Stimulated activated CD8-positive, alpha-beta memory T cell treated with anti-CD3 and anti-CD28 coated beads, Interleukin-7, amount 100 ng/mL, for 4 hours (primary cell): ENCODE results near the gene PTGER2.
A peak's percentile ranks its signal among the peaks of the same experiment; 100 is the strongest.

ENCODE experiments used
- DNase-seq, 2 donors: peaks; one replicate each; pipeline ENCODE4 v3.0.0-alpha.2; 2020; ENCODE audit warnings: low read depth in 2 of 2

PTGER2 gene

GRCh38 chr14:52338051-52338681 lies 24.1 kb downstream of the PTGER2 start:
- no peak for DNase-seq

- no peak for DNase-seq
Measured at GRCh38 chr14:52339262-52339661, 25.1 kb downstream of the PTGER2 start.

GRCh38 chr14:52342849-52343596 lies 28.9 kb downstream of the PTGER2 start:
- no peak for DNase-seq

DNA sequence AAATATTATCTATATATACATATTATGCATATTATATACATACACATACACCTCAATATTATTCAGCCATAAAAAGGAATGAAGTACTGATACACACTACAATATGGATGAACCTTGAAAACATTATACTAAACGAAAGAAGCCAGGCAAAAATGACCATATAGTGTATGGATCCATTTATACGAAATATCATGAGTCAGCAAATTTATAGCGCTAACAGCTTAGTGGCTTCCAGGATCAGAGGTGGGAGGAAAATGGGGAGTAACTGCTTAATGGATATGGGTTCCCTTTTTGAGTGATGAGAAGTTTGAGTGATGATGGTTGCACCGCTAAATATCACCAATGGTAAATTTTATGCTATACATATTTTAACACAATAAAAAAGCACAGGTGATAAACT lies 32.7 kb downstream of the PTGER2 start:
- no peak for DNase-seq

DNA sequence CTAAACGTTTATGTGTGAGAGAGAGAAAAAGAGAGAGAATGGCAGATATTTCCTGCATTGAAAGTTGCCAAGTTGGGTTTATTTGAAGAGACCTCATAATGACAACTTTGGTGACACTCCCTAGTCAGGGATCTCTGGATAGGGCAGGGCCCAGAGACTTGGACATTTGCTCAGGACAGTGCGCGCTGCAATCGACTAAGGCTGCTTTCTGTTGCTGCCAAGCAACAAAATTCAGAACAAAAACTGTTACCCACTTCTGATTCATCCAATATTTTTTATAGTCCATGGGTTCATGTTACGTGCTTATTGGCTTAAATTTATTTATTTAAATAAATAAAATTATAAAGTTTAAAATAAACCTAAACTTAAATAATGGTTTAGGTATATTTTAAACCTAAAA lies 34.2 kb downstream of the PTGER2 start:
- DNase-seq = no peak

DNA sequence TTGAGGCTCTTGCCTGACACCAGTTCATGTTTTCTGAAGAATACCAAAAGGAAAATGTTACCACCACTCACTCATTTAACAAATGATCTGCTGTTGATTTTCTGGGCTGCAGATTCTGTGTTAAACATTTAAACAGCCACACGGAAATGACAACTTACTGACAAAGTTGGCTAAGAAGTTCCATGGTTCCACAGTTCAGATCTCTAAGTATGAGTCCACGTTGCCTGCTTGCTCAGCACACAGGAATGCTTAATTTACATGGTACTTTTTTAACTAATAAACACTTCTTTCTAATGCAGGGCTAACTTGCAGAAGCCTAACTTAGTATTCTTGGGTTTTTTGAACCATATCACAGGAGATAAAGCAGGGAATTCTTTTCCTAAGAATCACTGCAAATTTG lies 34.7 kb downstream of the PTGER2 start:
- no peak for DNase-seq

GRCh38 chr14:52349731-52350130 lies 35.6 kb downstream of the PTGER2 start:
- no peak for DNase-seq

- DNase-seq = no peak
Measured at GRCh38 chr14:52350445-52350844, 36.3 kb downstream of the PTGER2 start.

DNA sequence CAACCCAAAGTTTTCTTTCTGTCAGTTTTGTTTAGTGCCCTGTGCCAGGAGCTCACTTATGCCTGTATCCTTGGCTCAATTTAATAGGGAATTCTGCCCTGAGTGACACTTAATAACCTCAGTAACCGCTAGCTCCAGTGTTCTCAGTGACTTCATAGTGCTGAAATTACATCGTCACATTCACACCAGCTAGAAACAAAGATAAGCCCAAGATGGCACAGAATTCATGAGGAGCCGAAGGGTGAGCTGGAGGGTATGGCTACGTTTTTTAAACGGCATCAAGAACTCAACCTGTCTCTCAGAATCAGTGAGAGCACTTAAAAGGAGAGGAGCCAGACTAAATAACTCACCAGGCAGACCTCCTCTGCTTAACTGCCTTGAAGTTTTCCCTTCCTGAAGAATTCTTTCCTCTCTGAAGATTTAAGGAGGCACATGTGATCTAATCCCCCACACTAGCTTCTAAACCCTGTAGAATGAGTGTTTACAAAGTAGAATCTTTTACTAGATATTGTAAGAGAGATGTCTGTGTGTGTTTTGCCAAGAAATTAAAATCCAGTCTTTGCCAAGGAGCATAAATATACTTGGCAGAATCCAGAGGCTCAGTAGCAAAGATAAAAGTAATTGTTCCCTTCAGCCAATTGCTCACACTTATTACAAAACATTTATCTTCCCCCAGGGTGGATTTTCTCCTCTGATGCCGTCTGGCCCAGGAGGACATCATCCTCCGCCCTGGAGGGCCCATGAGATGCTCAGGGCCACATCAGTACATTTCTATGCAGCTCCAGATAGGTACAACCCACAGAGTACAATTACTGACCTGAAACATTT lies 37.3 kb downstream of the PTGER2 start:
- DNase-seq = no peak

DNA sequence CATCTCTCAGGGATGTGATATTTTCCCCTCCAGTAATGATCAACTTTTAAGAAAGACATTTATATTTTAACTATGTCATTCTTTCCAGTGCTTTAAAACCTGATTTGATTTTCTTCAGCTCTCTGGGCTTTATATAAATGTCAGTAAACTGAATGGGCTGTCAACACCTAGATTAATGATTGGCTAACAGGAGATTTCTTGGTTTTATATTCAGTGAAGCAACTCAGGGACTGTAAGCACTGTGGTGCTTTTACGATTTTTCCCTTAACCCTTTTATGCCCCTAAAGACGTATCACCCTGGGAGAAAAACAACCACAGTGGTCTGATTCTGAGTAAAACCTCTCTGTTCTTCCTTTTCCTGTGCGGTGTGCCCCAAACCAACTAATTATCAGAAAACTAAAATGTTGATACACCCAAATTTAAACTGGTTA lies 38.0 kb downstream of the PTGER2 start:
- DNase-seq = peak in 1 of 2 donors; percentile 20

- DNase-seq = no peak
Measured at GRCh38 chr14:52352569-52352968, 38.5 kb downstream of the PTGER2 start.

DNA sequence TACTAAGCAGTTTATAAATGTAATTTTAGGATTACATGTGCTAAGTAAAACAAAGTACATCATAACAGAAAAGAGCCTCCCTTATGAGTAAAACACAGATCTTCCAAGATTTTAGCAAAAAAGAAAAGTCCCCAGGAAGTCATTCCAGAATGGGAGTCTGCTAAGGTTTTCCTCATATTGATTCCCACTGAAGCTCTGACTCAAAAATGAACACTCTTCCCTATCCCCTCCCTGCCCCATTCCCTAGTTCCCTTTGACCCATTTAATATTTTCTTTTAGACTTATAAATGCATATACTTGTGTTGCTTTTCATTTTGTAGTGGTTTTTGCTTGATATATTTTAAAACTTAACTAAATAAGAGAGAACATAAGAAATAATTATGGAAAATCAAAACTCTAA lies 40.1 kb downstream of the PTGER2 start:
- DNase-seq = no peak

DNA sequence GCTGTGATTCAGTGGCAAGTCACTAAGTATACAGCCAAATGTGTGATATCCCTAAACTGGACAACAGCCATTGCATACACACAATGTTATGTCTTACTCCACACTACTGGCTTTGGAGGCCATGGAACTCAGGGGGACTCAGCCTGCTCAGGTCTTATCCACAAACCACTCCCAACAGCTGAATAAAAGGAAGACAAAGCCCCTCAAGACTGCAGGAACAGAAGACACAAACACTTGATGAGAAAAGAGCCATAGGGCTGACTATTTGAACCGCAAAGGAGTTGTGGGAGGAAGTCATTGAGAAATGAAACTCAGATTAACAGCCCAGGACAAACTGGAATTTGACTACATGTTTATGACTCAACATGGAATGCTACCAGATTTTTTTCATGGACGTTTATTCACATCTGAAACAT lies 40.9 kb downstream of the PTGER2 start:
- no peak for DNase-seq

DNA sequence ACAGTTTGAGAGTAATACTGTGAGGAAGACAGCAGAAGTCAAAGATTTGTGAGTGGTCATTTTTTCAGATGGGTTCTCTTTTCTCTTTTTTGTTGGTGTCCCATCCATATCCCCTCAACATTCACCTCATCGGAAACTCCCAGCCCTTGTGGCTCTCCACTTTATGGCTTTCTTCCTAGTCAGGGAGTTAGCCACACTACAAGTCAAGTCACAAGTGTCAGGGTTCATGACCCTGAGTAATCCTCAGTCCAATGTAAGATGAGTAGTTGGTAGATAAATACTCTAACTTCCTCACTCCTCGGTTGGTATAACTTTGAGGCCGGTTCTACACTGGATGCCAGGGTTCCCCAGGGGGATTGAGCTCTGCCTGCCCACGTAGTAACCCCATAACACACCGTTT lies 41.4 kb downstream of the PTGER2 start:
- no peak for DNase-seq

DNA sequence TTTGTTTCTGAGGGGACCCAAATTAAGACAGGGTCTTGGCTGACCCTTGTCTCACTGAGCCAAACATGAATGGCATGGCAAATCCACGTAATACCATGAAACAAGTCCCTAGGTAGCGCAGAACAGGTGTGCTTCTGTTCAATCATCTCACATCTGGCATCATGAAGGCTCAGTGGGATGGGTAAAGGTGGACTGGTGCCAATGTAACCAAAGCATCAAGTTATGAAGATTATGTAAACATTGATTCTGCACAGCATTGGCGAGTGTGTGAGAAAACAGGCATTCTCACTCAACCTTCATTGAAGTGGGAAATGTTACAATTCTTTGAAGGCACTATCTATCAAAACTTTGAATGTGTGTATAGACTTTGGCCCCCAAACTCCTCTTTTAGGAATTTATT lies 41.9 kb downstream of the PTGER2 start:
- no peak for DNase-seq

- DNase-seq = no peak
Measured at GRCh38 chr14:52360831-52361230, 46.7 kb downstream of the PTGER2 start.

DNA sequence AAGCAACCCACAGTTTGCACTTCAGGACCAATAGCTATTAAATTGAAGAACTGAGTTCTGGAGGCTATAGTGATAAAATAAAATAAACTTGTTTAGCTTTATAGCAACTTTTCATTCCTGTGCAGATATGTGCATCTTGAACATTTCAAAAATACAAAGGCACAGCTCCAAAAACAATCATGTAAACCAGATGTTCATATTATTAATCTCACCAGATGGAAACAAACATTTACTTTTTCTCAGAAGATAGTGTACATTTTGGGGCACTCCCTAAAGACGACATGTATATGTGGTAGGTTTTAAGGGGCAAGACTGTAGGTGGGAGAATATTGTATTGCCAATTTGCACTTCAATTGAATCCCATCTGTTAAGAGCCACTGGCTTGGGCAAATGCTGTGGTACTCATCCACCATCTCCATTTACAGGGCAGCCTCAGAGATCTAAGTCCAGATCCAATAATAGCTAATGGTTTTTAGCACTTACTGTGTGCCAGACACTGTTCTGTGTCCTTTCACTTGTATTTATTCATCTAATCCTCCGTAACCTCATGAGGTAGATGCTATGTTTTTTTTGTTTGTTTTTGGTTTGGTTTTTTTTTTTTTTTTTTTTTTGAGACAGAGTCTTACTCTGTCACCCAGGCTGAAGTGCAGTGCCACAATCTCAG lies 49.1 kb downstream of the PTGER2 start:
- DNase-seq = no peak

DNA sequence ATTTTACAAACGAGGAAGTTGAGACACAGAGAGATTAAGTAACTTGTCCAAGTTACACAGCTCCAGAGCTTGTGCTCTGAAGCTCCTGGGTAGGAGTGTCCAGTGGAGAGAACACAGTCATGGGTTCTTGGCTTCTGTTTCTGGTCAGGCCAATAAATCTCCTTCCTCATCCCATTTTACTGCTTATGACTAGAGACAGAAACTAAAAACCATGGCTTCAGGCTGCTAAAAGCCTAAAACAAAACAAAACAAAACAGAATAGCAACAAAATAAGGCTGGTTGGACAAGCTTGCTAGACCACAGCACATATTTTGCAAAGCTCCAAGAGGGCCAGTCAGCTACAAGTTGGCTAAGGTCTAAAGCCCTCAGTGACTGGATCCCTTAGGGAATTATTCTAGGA lies 49.8 kb downstream of the PTGER2 start:
- no peak for DNase-seq

DNA sequence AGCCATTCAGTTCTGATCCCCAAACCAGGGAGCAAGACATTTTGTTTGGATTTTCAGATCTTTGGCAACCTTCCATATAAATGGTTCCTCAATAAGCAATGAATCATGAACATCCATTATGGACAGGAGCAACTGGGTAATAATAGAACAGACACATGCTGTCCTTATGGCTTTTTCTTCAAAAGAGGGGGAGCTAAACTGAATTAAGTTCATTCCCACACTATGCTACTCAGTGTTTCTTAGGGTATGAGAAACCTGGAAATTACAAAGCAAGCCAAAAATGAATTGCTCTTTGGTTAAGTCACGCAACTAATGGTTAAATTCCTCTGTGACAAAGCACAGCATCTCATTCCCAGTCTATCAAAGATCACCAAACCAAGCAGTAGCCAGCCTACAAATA lies 51.0 kb downstream of the PTGER2 start:
- DNase-seq = no peak

GRCh38 chr14:52366796-52367315 lies 52.7 kb downstream of the PTGER2 start:
- DNase-seq = no peak

DNA sequence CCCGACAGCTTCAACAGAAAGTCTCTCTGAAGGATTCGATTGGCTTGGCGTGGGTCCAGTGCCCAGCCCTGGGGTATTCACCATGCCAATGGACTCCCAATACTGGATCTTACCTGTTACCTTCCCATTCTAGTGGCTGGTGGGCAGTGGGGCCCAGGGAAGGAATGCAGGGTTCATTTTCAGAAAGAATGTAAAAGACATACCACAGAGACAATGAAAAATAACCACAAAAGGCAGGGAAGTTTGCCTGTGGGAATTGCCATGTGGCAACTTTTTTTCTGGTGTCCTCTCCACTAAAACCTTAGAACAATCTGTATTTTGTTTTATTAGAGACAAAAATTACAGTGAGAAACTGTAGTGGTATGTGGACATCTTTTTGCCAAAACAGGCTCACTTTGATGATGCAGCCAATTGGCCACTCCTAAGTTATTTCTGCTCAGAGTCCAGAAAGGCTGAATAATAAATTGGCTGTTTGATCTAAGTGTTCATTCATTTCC lies 55.2 kb downstream of the PTGER2 start:
- no peak for DNase-seq
